Vagina (tissue), 2 donors: ENCODE results near the gene EAF1.

Source experiments
- POLR2A ChIP-seq, 2 donors: fragments of 450-650 bp; IDR thresholded peaks; one replicate each; pipeline ENCODE4 v1.6.1; 2017; ENCODE audit warnings: antibody characterized with exemption in 2 of 2, mild to moderate bottlenecking in 2 of 2, moderate library complexity in 2 of 2
- TF ChIP-seq, protein P1 (sequence below), 3 experiments: fragments of 450-650 bp in 2 of 3; fragments of 200-600 bp in 1 of 3; sonication (generic) in 1 of 3; IDR thresholded peaks; one replicate each; pipeline ENCODE4 v1.5.1; 2017 to 2019; ENCODE audit warnings: antibody characterized with exemption in 3 of 3, mild to moderate bottlenecking in 2 of 3, moderate library complexity in 2 of 3

DNA sequence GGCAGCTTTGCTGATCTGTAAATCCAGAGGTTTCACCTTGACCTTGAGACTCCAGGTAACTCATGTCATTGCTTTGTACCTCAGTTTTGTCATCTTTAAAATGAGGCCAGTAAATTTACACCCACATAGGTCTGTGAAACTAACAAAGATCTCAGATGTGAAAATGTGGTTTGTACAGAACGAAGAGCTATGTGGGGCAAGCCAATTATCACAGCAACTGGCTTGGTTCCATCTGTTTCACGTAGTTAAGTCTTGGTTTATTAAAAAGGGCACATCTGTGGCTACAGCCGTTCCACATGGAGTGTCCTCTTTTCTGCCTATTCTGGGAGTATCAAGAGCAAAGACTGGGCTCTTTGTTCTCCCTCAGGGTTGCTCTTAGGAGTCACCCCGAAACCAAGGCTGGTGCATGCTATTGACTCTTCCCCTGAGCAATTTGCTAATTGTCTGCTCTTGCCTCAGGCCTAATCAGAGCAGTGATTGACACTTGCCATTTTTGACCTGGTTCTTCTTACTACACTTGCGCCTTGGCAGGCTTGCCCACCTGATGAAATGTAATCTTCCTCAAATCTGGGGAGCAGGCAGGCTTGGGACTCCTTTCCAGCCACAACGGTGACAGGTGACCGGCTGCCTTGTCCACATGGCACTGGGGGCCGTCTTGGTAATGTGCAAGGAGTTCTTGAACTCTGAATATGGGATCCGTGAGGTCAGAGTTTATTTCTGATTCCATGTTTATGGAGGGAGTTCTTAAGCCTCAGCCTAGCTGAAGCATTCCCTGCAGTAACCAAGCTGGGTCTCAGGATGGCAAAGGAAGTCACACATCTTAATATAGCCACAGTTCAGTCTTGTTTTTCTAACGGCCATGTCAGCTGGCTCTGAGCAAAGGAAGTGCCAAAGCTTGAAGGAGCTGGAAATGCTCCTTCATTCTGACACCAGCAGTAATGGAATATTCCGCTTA is 40.1 kb downstream of the EAF1 start:
- TF ChIP-seq, protein P1, sequence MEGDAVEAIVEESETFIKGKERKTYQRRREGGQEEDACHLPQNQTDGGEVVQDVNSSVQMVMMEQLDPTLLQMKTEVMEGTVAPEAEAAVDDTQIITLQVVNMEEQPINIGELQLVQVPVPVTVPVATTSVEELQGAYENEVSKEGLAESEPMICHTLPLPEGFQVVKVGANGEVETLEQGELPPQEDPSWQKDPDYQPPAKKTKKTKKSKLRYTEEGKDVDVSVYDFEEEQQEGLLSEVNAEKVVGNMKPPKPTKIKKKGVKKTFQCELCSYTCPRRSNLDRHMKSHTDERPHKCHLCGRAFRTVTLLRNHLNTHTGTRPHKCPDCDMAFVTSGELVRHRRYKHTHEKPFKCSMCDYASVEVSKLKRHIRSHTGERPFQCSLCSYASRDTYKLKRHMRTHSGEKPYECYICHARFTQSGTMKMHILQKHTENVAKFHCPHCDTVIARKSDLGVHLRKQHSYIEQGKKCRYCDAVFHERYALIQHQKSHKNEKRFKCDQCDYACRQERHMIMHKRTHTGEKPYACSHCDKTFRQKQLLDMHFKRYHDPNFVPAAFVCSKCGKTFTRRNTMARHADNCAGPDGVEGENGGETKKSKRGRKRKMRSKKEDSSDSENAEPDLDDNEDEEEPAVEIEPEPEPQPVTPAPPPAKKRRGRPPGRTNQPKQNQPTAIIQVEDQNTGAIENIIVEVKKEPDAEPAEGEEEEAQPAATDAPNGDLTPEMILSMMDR (IDR thresholded peaks at IDR 0.05), result no peak
- no peak for TF ChIP-seq POLR2A (IDR thresholded peaks at IDR 0.05)
